NCI-H345 (cell line): ENCODE measurements around the gene ADAMTSL3.

ENCODE experiments used
- DNase-seq: peaks from one replicate; lab custom pipeline; 2025; lab: John Stamatoyannopoulos, UW

ADAMTSL3 gene

DNA sequence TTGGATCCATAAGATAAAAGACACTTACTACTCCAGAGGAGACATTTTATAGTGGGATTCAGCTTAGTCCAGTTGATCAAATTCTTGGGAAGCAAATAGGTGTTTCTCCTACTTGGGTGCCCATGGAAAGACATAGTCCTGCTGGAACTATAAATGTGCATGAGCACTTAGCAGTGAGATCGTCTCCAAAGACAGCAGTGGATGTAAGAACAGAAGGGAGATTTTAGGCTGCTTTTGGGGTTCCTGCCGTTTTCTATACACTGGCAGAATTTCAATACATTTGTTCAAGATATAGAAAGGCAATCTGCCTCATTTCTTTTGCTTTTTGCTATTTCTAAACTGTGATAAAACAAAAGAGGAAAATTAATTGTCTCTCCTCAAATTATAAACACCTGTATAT, 234.0 kb downstream of the ADAMTSL3 start:
- DNase-seq, result no peak

DNA sequence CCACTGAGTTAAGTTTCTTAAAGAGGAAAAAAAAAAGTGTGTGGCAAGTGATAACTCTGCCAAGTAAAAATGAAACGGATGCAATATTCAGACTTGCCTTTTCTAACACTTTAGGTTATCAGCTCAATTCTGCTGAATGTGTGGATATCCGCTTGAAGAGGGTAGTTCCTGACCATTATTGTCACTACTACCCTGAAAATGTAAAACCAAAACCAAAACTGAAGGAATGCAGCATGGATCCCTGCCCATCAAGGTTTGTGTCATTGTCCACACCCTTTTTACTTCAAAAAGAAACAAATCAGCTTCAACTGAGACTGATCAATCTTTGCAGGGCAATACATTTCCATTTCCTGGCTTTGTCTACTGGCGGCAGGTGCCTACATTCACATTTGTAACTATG, 236.1 kb downstream of the ADAMTSL3 start:
- DNase-seq, result no peak

DNA sequence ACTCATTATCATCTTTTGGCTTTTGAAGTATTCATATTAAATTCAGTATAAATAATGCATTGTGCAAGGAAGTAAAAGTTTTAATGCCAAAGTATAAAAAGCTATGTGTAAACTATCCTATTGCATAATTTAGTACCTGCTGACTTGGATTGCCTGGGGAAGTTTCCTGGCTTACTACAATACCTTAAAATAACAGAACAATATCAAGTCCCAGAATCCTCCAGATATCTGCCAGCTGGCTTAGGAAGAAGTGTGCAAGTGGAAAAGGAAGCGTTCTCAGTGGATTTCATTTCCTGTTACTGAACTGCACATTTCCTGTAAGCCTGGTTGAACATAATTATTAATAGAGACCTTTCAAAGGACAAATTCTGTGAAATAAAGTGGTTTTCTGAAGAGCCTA, 236.7 kb downstream of the ADAMTSL3 start:
- no peak for DNase-seq

DNA sequence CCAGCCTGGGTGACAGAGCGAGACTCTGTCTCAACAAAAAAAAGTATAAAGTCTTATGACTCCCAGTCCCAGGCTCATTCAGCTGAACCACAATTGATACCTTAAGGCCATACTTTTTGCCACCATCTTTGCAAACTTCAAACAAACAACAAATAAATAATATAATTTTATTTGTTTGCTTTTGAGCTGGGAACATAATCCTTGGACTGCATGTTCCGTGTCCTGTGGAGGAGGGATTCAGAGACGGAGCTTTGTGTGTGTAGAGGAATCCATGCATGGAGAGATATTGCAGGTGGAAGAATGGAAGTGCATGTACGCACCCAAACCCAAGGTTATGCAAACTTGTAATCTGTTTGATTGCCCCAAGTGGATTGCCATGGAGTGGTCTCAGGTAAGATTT, 238.6 kb downstream of the ADAMTSL3 start:
- no peak for DNase-seq

DNA sequence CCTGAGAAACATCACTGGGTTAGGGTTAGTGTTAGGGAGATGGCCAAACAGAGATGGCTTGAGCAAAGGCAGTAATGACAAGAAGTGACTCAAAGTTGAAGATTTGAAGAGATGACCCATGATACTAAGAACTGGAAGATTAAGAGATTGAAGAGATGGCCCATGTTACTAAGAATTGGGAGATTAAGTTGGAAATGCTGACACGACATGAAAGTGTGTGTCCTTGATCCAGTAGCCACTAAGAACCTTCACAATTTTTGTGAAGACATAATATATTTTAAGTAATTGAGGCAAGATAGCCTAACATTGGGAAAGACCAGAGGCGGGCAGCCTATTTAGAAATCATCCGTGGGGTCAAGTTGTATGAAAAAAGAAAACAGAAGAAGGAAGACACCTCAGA, 239.4 kb downstream of the ADAMTSL3 start:
- no peak for DNase-seq

DNA sequence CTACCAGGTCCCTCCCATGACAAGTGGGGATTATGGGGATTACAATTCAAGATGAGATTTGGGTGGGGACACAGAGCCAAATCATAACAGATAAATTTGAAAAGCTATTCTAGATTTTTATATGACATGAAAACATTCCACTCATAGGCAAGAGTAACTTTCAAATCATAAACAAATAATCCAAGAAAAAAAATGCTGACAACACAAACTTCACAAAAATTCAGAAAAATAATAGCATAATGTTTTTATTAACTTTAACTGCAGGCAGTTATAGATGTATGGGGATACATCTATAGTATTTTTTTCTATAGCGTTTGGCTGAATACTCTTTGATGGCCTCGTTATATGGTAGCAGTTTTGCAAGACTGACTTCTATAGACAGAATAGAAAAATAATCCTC, 243.1 kb downstream of the ADAMTSL3 start:
- DNase-seq, result no peak

DNA sequence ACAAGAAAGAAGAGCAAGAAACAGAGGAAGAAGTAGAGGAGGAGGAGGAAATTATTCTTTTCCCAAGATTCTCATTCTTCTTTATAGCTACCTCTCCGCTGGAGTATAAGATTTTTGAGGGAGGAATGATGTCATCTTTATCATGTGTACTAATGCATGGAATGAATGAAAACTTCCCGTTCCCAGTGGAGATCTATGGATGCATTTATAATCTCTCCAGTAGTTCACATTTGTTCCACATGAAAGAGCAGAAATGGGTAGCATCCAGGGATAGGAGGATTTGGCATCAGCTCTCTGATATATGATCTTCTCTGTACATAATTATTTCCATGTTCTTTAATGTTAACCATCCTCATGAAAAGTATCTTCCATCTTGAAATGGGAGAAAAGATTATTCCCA, 244.4 kb downstream of the ADAMTSL3 start:
- DNase-seq, result no peak

DNA sequence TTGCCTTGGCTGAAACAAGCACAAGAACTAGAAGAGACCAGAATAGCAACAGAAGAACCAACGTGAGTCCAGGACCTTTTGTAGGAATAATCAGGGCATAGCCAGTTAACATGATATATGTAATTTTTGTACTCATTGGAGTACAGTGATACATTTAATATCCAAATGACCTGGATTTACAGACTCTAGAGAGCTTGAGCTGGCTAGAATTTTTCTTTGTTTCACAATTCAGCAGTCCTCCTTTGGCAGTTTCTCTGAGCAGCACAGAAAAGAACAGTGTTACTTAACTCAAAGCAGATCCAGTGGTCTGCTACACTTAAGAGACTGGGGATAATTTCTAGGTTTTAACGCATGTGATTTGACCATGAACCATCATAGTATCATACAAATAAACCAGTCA, 245.7 kb downstream of the ADAMTSL3 start:
- DNase-seq, result no peak

DNA sequence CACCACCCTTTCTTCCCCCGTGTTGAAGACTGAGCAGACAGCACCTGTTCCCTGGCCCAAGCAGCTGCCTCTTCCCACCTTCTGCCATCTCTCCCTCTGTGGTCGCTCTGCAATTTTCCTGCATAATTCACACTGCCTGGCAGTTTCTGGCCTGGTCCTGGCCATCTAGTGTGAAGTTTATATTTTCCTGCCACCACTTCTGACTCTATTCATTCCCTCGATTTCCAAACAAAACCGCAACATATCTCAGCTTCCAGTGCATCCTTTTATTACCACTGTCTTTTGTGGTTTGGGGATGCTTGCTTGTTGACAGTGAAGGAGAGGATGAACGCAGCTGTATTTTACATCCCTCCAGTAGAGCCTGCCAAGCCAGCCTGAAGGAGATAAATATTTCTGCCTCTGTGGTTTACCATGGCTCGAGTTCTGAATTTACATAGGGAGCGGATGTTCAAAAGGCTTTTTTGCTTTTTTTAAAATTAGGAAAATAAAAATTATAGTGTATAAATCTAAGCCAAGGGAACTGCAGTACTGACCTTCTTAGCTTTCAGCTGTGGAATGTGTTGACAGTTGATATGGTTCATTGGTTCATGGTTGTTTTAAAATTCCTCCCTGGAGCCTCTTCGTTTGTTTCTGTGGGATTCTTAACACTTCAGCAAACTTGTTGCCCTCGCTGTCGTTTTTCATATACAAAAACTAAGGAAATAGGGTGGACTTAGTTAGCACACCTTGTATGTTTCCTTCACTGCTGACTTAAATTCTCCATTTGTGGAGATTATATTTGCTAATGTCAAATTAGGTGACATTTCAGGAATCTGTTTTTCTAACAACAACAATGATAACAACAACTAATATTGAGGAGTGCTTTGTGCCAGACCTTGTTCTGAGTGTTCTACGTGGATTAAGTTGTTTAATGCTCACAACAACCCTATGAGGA, 250.5 kb downstream of the ADAMTSL3 start:
- DNase-seq, result no peak

DNA sequence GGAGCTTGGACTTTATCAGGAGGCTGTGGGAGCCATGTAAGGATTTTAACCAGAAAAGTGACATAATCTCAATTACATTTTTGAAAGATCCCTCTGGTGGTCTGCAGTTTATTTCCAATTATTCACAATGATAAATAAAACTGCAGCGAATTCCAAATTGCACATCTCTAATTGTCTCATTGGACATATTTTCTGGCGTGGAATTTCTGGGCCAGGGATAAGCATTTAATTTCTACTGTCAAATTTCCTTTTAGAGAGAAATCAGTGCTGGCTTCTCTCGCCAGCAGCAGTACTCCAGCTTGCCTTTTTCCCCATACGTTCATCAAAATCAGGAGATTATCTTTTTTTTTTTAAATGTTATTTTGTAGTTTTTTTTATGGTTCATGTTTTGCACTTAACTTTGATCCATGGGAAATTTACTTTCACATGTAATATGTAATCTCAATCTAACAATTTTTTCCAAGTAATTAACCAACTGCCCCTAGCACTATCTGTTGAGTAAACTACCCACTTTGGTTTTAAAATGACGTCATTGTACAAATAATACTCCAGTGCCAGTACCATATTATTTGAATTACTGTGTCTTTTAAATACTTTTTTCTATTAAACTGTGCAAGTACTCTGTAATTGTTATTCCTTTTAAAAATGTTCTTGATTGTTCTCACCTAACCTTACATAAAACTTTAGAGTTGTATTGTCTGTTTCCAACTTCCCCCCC, 251.8 kb downstream of the ADAMTSL3 start:
- no peak for DNase-seq

DNA sequence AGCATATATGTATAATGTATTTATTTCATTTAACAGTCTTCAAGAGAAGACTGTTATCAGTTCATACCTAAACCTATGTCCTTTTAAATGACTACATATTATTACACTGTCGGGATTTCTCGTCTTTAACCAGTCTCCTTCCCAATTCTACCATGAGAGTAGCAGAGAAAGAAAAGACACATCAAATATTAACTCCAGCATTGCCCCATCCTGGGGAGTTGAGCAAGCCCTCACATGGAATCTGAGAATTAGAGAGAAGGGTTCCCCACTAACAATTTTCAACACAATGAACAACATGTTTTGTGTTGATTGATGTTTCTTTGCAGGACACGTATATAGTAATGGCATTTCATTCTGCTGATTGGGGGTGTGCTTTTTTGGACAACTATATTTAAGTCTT, 257.4 kb downstream of the ADAMTSL3 start:
- no peak for DNase-seq

DNA sequence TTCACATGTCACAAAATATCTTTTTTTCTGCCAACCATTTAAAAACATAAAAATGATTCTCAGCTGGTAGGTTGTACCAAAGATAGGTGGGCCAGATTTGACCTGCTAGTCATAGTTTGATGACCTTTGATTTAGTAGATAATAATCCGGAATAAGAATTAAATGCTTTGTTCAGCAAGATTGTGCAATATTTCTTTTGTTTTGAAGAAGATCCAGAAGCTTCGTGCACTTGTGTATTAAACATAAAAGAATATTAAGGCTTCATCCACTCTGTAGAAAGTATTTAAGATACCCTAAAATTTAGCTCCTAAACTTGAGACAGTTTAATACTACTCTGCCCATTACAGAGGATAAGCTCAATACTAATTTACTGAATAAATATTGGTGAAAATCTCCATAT, 258.4 kb downstream of the ADAMTSL3 start:
- no peak for DNase-seq

DNA sequence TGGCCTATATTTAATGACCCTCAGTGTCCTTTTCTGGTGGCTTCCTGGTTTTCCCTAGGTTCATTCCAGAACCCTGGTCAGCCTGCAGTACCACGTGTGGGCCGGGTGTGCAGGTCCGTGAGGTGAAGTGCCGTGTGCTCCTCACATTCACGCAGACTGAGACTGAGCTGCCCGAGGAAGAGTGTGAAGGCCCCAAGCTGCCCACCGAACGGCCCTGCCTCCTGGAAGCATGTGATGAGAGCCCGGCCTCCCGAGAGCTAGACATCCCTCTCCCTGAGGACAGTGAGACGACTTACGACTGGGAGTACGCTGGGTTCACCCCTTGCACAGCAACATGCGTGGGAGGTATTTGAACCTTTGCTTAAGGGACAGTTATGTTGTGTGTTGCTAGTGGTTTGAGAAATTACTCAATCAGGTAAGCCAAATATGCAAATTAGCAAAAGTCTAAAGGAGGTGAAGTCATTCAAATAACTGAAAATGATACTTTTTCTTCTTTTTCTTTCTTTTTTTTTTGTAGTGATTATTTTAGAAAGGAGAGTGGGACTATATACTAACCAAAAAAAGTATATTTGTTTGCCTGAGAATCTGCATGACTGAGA, 259.2 kb downstream of the ADAMTSL3 start:
- DNase-seq, result no peak

DNA sequence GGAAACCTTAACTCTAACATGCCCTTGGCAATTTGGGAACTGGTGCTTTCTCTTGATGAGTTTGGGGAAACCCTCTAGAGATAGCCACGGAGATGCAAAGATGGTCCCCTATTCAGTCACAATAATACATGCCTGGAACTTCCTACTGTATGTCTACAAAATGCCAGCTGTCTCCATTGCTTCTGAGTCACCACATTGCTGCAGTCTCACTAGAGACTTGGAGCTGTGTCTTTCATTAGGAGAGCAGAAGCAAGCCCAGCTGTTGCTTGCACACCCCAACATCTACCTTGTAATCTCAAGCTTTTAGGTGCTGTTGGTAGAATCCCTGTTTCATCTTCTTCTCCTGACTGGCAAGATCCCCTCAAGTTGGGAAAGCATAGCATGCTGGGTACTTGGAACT, 261.0 kb downstream of the ADAMTSL3 start:
- no peak for DNase-seq

DNA sequence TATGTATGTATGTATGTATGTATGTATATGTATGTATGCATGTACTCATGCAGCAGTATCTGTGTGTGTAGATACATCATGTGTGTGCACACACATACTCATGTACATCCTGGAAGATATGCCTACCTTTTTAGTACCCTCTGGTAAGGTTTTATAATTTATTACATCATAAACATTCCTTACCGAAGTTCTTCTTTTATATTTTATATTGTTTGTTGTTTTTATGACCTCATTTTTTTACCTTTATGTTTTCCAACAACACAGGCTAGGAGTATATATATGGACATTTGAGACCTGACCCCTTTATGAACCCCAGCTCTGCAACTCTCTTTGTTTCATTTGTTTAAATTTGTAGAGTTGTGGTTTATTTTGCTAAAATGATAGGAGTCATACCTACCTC, 263.5 kb downstream of the ADAMTSL3 start:
- no peak for DNase-seq

DNA sequence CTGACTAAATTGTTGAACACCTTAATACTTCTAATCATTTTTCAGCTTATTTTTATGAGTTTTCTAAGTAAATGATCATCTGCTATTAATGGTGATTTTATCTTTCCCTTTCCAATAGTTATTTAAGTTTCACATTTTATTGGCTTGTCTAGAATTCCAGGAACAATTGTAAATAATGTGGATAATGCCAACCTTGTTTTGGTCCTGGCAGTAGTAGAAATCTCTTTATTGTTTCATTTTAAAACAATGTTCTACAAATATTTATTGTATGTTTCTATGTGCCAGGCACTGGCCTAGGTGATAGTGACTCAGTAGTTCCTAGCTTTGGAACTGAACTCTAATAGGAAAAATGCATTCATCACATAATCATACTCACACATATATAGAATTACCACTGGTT, 264.1 kb downstream of the ADAMTSL3 start:
- DNase-seq, result no peak

DNA sequence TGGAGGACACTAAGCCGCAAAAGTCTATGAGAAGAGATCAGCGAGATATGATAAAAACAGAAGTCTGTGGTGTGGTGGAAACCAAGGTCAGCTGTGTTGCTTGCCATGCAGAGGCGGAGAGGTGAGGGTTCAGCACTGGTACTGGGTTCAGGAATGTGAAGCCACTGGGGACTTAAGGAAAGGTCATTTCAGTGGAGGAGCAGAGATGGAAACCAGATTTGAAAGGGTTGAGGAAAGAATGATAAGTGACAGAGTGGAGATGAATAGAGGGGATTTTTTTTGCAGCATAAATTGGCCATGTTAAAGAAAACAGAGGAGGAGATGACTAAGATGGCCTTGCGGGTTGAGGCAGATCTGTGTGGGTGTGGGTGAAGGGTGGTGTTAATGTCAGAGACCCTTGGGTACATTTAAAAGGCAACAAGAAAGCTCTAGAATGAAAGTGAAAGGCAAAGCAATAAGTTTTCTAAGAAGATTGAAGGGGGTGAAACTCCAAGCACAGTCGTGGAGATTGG, 265.5 kb downstream of the ADAMTSL3 start:
- DNase-seq, result no peak

DNA sequence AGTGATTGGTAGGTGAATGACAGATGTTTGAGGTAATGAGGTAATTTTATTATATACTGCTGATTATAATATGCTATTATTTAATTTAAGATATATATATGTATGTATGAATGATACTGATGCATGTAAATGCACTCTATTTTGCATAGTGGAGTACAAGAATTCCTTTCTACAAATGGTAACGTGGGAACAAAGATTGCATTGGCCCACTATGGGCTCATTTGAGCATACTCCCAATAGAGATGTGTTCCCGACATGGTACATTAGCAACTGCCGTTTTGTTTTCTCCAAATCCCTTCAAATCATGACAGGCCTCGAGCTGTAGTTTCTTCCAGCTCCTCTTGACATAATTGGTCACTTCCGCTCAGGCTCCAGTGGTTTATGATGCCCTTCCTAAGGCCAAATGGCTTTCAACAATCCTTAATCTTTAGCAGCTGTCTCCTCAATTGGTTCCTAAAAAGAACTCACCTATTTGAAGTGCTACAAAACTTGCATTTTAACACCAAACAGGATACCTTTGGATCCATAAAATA, 266.1 kb downstream of the ADAMTSL3 start:
- DNase-seq, result no peak

DNA sequence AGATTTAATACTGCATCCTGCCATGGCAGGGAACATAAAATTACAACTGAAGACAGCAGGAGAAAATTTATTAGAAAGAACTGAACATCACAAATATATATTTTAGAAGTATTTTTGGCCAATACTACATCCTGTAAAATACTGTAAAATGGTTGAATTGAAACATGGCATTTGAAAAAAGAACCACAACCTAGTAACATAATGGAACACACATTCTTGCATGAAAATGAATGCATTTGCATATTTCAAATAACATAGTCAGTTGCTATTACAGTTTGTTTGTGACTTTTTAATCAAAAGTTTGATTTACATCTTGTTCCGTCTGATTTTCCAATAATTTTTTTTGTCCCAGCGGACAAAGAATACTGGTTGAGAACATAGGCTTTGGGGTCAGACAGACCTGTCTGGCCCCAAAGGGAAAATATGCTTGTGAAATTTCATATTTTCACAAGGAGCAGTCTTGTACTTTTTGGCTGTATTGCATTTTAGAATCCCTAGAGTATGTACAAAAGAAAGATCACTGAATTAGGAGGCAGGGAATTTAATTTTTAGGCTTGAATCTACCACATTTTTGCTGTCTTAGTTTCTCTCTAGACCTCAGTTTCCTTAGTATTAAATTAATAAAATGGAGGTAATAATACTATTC, 268.8 kb downstream of the ADAMTSL3 start:
- DNase-seq, result no peak

DNA sequence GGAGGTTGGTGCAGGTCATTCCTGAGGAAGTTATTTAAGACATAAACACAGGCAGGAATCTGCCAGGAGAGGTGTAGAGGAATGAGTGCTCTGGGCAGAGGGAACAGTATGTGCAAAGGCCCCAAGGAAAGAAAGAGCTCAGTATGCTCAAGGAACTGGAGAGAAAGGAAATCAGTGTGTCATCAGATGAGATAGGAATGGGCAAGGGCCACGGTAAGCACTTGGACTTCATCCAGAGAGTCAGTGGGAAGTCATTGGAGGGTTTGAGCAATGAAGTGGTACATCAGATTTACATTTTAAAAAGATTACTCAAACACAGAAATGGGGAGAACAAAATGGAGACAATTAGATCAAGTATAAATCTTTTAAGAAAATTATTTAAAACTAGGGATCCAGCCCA, 272.2 kb downstream of the ADAMTSL3 start:
- no peak for DNase-seq

DNA sequence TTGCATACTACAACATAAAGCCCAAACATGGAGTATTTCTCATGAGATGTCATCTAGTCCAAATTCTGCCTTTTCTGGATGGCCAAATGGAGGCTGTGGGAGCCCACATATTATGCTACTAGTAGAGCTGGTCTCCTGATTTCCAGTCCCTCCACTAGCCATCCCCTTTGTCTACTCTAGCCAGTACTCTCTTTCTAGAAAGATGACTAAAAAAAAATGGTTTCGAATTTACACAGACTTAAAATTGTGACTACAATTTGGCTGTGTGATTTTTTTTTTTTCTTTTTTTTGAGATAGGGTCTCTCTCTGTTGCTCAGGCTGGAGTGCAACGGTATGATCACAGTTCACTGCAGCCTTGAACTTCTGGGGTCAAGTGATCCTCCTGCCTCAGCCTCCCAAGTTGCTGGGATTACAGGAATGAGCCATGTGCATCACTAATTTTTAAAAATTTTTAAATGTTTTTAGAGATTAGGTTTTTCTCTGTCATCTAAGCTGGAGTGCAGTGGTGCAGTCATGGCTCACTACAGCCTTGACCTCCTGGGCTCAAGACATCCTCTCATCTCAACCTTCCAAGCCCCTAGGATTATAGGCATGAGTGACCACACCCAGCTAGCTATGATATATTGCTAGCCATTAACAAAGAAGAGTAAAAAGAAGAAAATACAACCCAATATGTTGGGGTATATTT, 273.9 kb downstream of the ADAMTSL3 start:
- DNase-seq, result no peak

DNA sequence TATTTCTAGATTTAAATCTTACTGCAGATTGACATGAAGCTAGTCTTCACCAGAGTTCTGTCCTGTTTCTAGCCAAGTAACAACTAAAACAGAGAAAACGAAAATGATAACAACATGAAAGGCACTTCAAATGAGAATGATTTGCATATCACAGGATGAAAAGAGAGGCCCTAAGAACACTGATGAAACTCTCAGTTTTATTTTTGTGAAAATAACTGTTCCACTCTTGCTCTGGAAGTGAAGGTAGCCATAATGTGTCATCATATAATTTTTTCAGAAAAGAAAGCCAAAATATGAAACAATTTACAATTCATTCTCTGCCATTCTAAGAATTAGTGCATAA, 274.4 kb downstream of the ADAMTSL3 start:
- no peak for DNase-seq
